Mesendoderm (in vitro differentiated cells): Measurements from ENCODE around the gene SYCE3.

Experiments used
- DNase-seq: peaks from one replicate; pipeline ENCODE4 v3.0.0; 2013
- H2AK5ac ChIP-seq: 2 replicates; pipeline ENCODE4 v1.6.1; 2013; ENCODE audit warnings: low read length, inconsistent platforms
- H2BK120ac ChIP-seq: 2 replicates; pipeline ENCODE4 v1.6.1; 2013; ENCODE audit warnings: low read depth, mild to moderate bottlenecking, low read length, moderate library complexity, mixed read lengths
- H2BK15ac ChIP-seq: replicated peaks from 2 replicates; pipeline ENCODE4 v1.6.1; 2013; ENCODE audit warnings: low read depth, mild to moderate bottlenecking, moderate library complexity
- H2BK5ac ChIP-seq: 2 replicates; pipeline ENCODE4 v1.6.1; 2013; ENCODE audit warnings: low read length, inconsistent platforms
- H3K18ac ChIP-seq: 2 replicates; pipeline ENCODE4 v1.6.1; 2013; ENCODE audit warnings: mild to moderate bottlenecking, low read length, mixed read lengths
- H3K23ac ChIP-seq: one replicate; pipeline ENCODE4 v1.6.1; 2013; ENCODE audit warnings: low read length
- H3K27ac ChIP-seq: 2 replicates; pipeline ENCODE4 v1.5.1; 2013; ENCODE audit warnings: low read depth, mild to moderate bottlenecking, inconsistent platforms, low read length, moderate library complexity
- H3K27me3 ChIP-seq: 2 replicates; pipeline ENCODE4 v1.6.1; 2013; ENCODE audit warnings: low read length, control low read depth, mild to moderate bottlenecking, inconsistent platforms; ENCODE audit not compliant: insufficient read depth, poor library complexity
- H3K36me3 ChIP-seq: 2 replicates; pipeline ENCODE4 v1.6.1; 2013; ENCODE audit warnings: low read length, inconsistent platforms; ENCODE audit not compliant: control insufficient read depth, insufficient read depth
- H3K4ac ChIP-seq: one replicate; pipeline ENCODE4 v1.6.1; 2013; ENCODE audit warnings: low read depth, mild to moderate bottlenecking, low read length, moderate library complexity
- H3K4me1 ChIP-seq: 2 replicates; pipeline ENCODE4 v1.6.1; 2013; ENCODE audit warnings: low read depth, low read length, inconsistent platforms; ENCODE audit not compliant: control insufficient read depth
- H3K4me2 ChIP-seq: 2 replicates; pipeline ENCODE4 v1.6.1; 2013; ENCODE audit warnings: low read length
- H3K4me3 ChIP-seq: 2 replicates; pipeline ENCODE4 v1.5.1; 2013; ENCODE audit warnings: mild to moderate bottlenecking, low read length
- H3K56ac ChIP-seq: one replicate; pipeline ENCODE4 v1.6.1; 2013; ENCODE audit warnings: low read length
- H3K79me1 ChIP-seq: 2 replicates; pipeline ENCODE4 v1.6.1; 2013; ENCODE audit warnings: low read length, inconsistent platforms
- H3K79me2 ChIP-seq: 2 replicates; pipeline ENCODE4 v1.6.1; 2013; ENCODE audit warnings: mild to moderate bottlenecking, low read length; ENCODE audit not compliant: control insufficient read depth, insufficient read depth
- H3K9ac ChIP-seq: 2 replicates; pipeline ENCODE4 v1.6.1; 2013; ENCODE audit warnings: low read length, inconsistent platforms
- H4K5ac ChIP-seq: one replicate; pipeline ENCODE4 v1.6.1; 2013; ENCODE audit warnings: low read length
- H4K8ac ChIP-seq: one replicate; pipeline ENCODE4 v1.6.1; 2013; ENCODE audit warnings: low read depth, mild to moderate bottlenecking, control low read depth, low read length, moderate library complexity
- WGBS: extraction: QIAGEN DNeasy Blood & Tissue Kit; methylation state at CpG from one replicate; pipeline ENCODE4 v1.1.7; 2013; ENCODE audit warnings: low lambda C conversion rate, missing lambda C conversion rate; ENCODE audit not compliant: insufficient coverage; ENCODE audit errors: extremely low coverage; 5-methylcytosine and 5-hydroxymethylcytosine counted together

The SYCE3 gene

DNA sequence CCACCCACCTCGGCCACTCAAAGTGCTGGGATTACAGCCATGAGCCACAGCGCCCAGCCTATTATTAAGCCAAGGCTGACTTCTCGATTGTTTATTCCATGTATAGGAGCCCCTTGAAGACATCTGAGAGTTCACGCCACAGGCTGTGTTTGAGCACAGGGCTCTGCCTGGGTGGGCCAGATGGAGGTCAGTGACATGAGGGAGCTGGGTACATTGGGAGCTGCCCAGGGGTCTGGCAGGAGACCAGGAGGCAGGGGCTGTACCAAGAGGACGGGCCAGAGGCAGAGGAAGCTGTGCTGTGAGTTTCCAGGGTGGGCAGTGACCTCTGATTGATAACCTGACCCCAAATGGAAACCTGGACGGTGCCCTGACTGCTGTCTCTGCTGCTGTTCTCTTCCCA lies 60.6 kb downstream of the SYCE3 start:
- peaks cover 6% of the 10 kb centered on the region for H3K79me1 ChIP-seq
- peaks cover 2% of the 10 kb centered on the region for H3K36me3 ChIP-seq
- no CpG with 5 or more reads among the region's 6 CpGs for WGBS
- no peak overlapping the region for H4K8ac ChIP-seq
- no peak overlapping the region for H3K23ac ChIP-seq
- no peak overlapping the region for H3K4me2 ChIP-seq
- H3K4me1 ChIP-seq, result no peaks in the 10 kb centered on the region
- H3K79me2 ChIP-seq, result peaks cover 3% of the 10 kb centered on the region
- H3K18ac ChIP-seq, result no peak overlapping the region
- no peak overlapping the region for H2BK5ac ChIP-seq
- H2BK120ac ChIP-seq, result no peak overlapping the region
- no peak overlapping the region for H4K5ac ChIP-seq
- H3K27ac ChIP-seq, result no peak overlapping the region
- no peak overlapping the region for H3K9ac ChIP-seq
- H3K4me3 ChIP-seq, result no peak overlapping the region
- DNase-seq, result no peak
- no peak overlapping the region for H3K4ac ChIP-seq
- no peaks in the 10 kb centered on the region for H3K27me3 ChIP-seq
- H3K56ac ChIP-seq, result no peak overlapping the region
- H2AK5ac ChIP-seq, result no peak overlapping the region
- no peak overlapping the region for H2BK15ac ChIP-seq
